SK-N-SH (cell line): ENCODE measurements around the gene PCDHB2. TPM values are rescaled to one million over a fixed set of nuclear protein-coding genes. Genes with fewer than 3 reads are reported as not detected.

Experiments
- CTCF ChIA-PET: fragments of 300-600, 350-600 bp; formaldehyde crosslinking; extraction: SDS; loops from one replicate; lab custom pipeline; 2021; lab: Yijun Ruan, JAX
- POLR2A ChIA-PET: fragments of 350-600 bp; sonication (Branson Sonifier 250); formaldehyde crosslinking; extraction: SDS; loops from one replicate; lab custom pipeline; 2020; ENCODE audit warnings: antibody characterized with exemption, inconsistent platforms; lab: Yijun Ruan, JAX
- DNase-seq: peaks from one replicate; pipeline ENCODE4 v3.0.0; 2012
- H2AFZ ChIP-seq: fragments of 200-600 bp; sonication (generic); 2 replicates; pipeline ENCODE4 v1.8.1; 2016; ENCODE audit warnings: antibody characterized with exemption, mild to moderate bottlenecking, low read depth
- H3F3A ChIP-seq: fragments of 200-600 bp; sonication (generic); replicated peaks from 2 replicates; pipeline ENCODE3; 2016; ENCODE audit warnings: antibody characterized with exemption, mild to moderate bottlenecking; ENCODE audit not compliant: insufficient read depth
- H3K27ac ChIP-seq, 2 experiments: fragments of 200-500 bp in 1 of 2; fragments of 200-600 bp in 1 of 2; sonication (Bioruptor generic) in 1 of 2; sonication (generic), shearing (Covaris generic) in 1 of 2; 2 replicates each; pipeline versions ENCODE4 v1.5.1 to v1.6.1; 2014 to 2016; ENCODE audit warnings: low read depth in 2 of 2, inconsistent platforms in 1 of 2, low read length in 1 of 2, mild to moderate bottlenecking in 1 of 2, mixed read lengths in 1 of 2
- H3K27me3 ChIP-seq: fragments of 200-600 bp; sonication (generic), shearing (Covaris generic); 2 replicates; pipeline ENCODE4 v1.6.1; 2016; ENCODE audit warnings: mixed run types; ENCODE audit not compliant: insufficient read depth
- H3K36me3 ChIP-seq, 2 experiments: fragments of 200-500 bp in 1 of 2; fragments of 200-600 bp in 1 of 2; sonication (Bioruptor generic) in 1 of 2; sonication (generic) in 1 of 2; replicated peaks in 1 of 2; 2 replicates each; pipeline versions ENCODE3 to v1.5.1; 2014 to 2016; ENCODE audit warnings: low read length in 1 of 2, mild to moderate bottlenecking in 1 of 2; ENCODE audit not compliant: insufficient read depth in 2 of 2, control insufficient read depth in 1 of 2
- H3K4me1 ChIP-seq, 2 experiments: fragments of 200-500 bp in 1 of 2; fragments of 200-600 bp in 1 of 2; sonication (Bioruptor generic) in 1 of 2; sonication (generic), shearing (Covaris generic) in 1 of 2; 2 replicates each; pipeline versions ENCODE4 v1.5.1 to v1.6.1; 2014 to 2016; ENCODE audit warnings: low read depth in 1 of 2, low read length in 1 of 2, mixed run types in 1 of 2; ENCODE audit not compliant: insufficient read depth in 2 of 2, control insufficient read depth in 1 of 2
- H3K4me2 ChIP-seq: fragments of 200-600 bp; sonication (generic), shearing (Covaris generic); 2 replicates; pipeline ENCODE4 v1.6.1; 2017; ENCODE audit warnings: mixed run types
- H3K4me3 ChIP-seq, 2 experiments: fragments of 200-500 bp in 1 of 2; fragments of 200-600 bp in 1 of 2; sonication (Bioruptor generic) in 1 of 2; sonication (generic), shearing (Covaris generic) in 1 of 2; 2 replicates each; pipeline versions ENCODE4 v1.5.1 to v1.8.1; 2014 to 2016; ENCODE audit warnings: low read depth in 2 of 2, inconsistent platforms in 1 of 2, low read length in 1 of 2, mild to moderate bottlenecking in 1 of 2, mixed read lengths in 1 of 2, moderate library complexity in 1 of 2
- H3K79me2 ChIP-seq: fragments of 200-600 bp; sonication (generic); 2 replicates; pipeline ENCODE4 v1.8.1; 2017; ENCODE audit warnings: mild to moderate bottlenecking; ENCODE audit not compliant: insufficient read depth
- H3K9ac ChIP-seq: fragments of 200-600 bp; sonication (generic); 2 replicates; pipeline ENCODE4 v1.6.1; 2017; ENCODE audit warnings: mixed run types
- H3K9me2 ChIP-seq: fragments of 200-600 bp; sonication (generic); 2 replicates; pipeline ENCODE4 v1.6.1; 2017; ENCODE audit warnings: mixed run types
- H3K9me3 ChIP-seq: fragments of 200-600 bp; sonication (generic); 2 replicates; pipeline ENCODE4 v1.6.1; 2017; ENCODE audit warnings: mixed run types, mild to moderate bottlenecking, moderate library complexity
- H4K20me1 ChIP-seq: fragments of 200-600 bp; sonication (generic); 2 replicates; pipeline ENCODE4 v1.6.1; 2017; ENCODE audit warnings: mild to moderate bottlenecking, mixed run types; ENCODE audit not compliant: insufficient read depth
- CTCF ChIP-seq: fragments of 200-600 bp; sonication (generic); IDR thresholded peaks from 2 replicates; pipeline ENCODE4 v1.6.1; 2017; ENCODE audit warnings: antibody characterized with exemption, mild to moderate bottlenecking, moderate library complexity
- EZH2phosphoT487 ChIP-seq: fragments of 200-600 bp; sonication (generic); IDR thresholded peaks from 2 replicates; pipeline ENCODE4 v1.6.1; 2017; ENCODE audit warnings: low read depth, mixed run types, mild to moderate bottlenecking, antibody characterized with exemption, moderate library complexity, borderline replicate concordance
- FOXM1 ChIP-seq: IDR thresholded peaks from 2 replicates; pipeline ENCODE4 v1.4.0; 2012; ENCODE audit warnings: low read depth, mild to moderate bottlenecking
- GABPA ChIP-seq: IDR thresholded peaks from 2 replicates; pipeline ENCODE4 v1.4.0; 2012; ENCODE audit warnings: low read depth, mild to moderate bottlenecking
- MAX ChIP-seq: IDR thresholded peaks from 2 replicates; pipeline ENCODE4 v1.4.0; 2012; ENCODE audit warnings: low read depth
- NFIC ChIP-seq: IDR thresholded peaks from 2 replicates; pipeline ENCODE4 v1.4.0; 2012; ENCODE audit warnings: borderline replicate concordance
- POLR2AphosphoS5 ChIP-seq: IDR thresholded peaks from 2 replicates; pipeline ENCODE4 v1.6.1; 2012; ENCODE audit warnings: low read depth, low read length
- RAD21 ChIP-seq: IDR thresholded peaks from 2 replicates; pipeline ENCODE4 v1.6.1; 2012; ENCODE audit warnings: mild to moderate bottlenecking, low read length
- TEAD4 ChIP-seq: IDR thresholded peaks from 2 replicates; pipeline ENCODE4 v1.4.0; 2012; ENCODE audit warnings: mild to moderate bottlenecking, borderline replicate concordance; ENCODE audit not compliant: insufficient read depth
- USF2 ChIP-seq: fragments of 150-350 bp; IDR thresholded peaks from 2 replicates; pipeline ENCODE4 v1.6.1; 2017; ENCODE audit warnings: antibody characterized with exemption, low read length, low read depth, borderline replicate concordance
- YY1 ChIP-seq: IDR thresholded peaks from 2 replicates; pipeline ENCODE4 v1.4.0; 2012; ENCODE audit warnings: low read depth, mild to moderate bottlenecking
- ZBTB33 ChIP-seq: IDR thresholded peaks from 2 replicates; pipeline ENCODE4 v1.4.0; 2012; ENCODE audit warnings: low read depth, borderline replicate concordance
- WGBS: methylation state at CpG from one replicate; pipeline ENCODE4 v1.1.6; 2017; ENCODE audit warnings: low lambda C conversion rate; 5-methylcytosine and 5-hydroxymethylcytosine counted together
- polyA plus RNA-seq, 3 experiments: library from polyadenylated mRNA; depleted of rRNA; stranded (reverse); fragments of >200 nt; gene quantifications; 2 replicates each; pipeline ENCODE4 v1.2.3, GENCODE V29; 2012

The PCDHB2 gene
- polyA plus RNA-seq, 1 of the 3 experiments (the other 2 are of a cell fraction), result 1.6 TPM

GRCh38 chr5:141050622-141051520, 43.5 kb upstream of the PCDHB2 start, which contains the start of gene PCDHB1 (continued):
- no peak for TF ChIP-seq USF2

GRCh38 chr5:141051521-141051866, 42.9 kb upstream of the PCDHB2 start:
- no peak for TF ChIP-seq CTCF
- TF ChIP-seq NFIC, result no peak
- TF ChIP-seq FOXM1, result no peak
- TF ChIP-seq YY1, result no peak
- TF ChIP-seq MAX, result no peak
- TF ChIP-seq ZBTB33, result no peak
- no peak for TF ChIP-seq RAD21
- no peak for TF ChIP-seq EZH2phosphoT487
- TF ChIP-seq GABPA, result no peak
- TF ChIP-seq TEAD4, result no peak
- TF ChIP-seq USF2, result no peak
- TF ChIP-seq POLR2AphosphoS5, result no peak
- H3K27me3 ChIP-seq, result no peaks in the 10 kb centered on the region
- peaks cover 0 to 8% of the 10 kb centered on the region in 2 experiments; a peak in 1 of 4 replicates for H3K4me1 ChIP-seq
- WGBS, result 23% methylated on average over 19 of the region's 19 CpGs
- DNase-seq, result peak; percentile 17
- no peaks in the 10 kb centered on the region for H3K9me2 ChIP-seq
- H3K4me2 ChIP-seq, result peak overlapping the region; percentile 62
- H3K9ac ChIP-seq, result no peak overlapping the region
- no peak overlapping the region for H3K27ac ChIP-seq
- no peaks in the 10 kb centered on the region for H3K79me2 ChIP-seq
- no peaks in the 10 kb centered on the region for H3K36me3 ChIP-seq
- no peaks in the 10 kb centered on the region for H4K20me1 ChIP-seq
- H3K9me3 ChIP-seq, result no peaks in the 10 kb centered on the region
- ChIA-PET CTCF (interaction anchor here (0.9 to 9.1 kb wide), 8 partner anchors 11 to 513 kb away, joined by 3 to 103 read pairs (median 4); partner anchors contain the start of genes PCDHA12, PCDHA4, PCDHA8 and PCDHB16), POLR2A (interaction anchor here (1.1 kb wide), 1 partner anchor 210 kb away, joined by 3 read pairs; no protein-coding TSS in a partner anchor)
- no peaks in the 10 kb centered on the region for H3F3A ChIP-seq
- no peak overlapping the region for H2AFZ ChIP-seq
- H3K4me3 ChIP-seq, result peak overlapping the region; percentile 47 to 60
